Retina (tissue), 1 donor: ENCODE measurements around the gene VSIG1.

Experiments
- DNase-seq: peaks from one replicate; pipeline ENCODE4 v3.0.0-alpha.2; 2016

VSIG1 gene

DNA sequence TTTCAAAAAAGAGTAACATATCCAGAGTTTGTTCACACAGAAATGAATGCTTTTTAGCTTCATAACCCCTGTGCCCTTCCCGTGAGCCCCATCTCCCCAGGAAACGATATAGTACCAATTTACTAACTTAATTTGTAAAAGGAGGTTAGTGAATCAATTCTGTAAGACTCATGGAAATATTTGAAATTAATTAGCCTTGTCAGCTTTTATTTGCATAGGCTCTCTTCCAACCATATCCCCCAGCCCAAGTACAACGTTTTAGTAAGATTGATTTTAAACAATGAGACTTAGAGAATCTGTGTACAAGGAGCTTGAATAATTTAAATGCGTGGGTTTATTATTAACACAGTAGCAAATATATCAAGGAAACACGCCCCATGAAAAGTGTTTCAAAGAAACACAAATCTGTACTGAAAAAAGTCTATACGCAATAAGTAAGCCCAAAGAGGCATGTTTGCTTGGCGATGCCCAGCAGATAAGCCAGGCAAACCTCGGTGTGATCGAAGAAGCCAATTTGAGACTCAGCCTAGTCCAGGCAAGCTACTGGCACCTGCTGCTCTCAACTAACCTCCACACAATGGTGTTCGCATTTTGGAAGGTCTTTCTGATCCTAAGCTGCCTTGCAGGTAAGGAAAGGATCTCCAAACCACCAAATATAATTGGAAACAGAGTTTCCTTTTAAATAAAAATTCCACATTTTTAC is at the start of gene VSIG1:
Gene VSIG1, plus strand, starts transcription at position 512 of the 703 bp plus-strand sequence. Its CDS starts 66 bp downstream, at position 578.
- no peak for DNase-seq

DNA sequence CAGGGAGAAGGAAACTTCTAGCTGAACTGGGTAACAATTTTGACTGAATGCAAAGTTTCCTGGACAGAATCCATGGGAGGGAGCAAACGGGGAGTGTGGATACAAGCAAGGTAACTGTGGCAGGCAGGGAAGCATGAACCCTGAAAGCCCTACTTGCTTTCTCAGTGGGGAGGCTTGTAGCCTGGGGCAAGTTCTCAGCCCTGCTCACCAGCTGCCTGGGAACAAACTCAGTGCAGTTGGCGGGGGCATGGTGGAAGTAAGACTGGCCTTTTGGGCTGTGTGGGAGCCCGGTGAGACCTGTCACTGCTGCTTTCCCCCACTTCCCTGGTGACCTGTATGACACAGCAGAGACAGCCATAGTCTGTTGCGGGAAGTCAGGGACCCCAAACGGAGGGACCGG is 48.7 kb upstream of the VSIG1 start:
- DNase-seq, result no peak

DNA sequence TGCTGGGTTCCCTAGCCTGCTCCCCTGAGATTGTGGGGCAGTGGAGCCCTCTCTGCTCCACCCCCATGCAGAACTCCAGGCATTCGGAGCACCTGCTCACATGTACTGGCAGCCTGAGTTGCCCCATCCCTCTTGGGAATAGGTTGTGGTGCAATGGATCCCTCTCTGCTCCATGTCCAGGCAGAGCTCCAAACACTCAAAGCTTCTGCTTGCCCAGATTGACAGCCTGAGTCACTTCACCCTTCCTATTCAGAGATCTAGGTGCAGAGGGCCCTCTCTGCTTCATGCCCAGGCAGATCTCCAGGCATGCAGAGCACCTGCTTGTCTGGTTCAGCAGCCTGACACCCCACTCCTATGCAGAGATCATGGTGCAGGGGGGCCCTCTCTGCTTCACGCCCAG is 44.1 kb upstream of the VSIG1 start:
- DNase-seq, result no peak

DNA sequence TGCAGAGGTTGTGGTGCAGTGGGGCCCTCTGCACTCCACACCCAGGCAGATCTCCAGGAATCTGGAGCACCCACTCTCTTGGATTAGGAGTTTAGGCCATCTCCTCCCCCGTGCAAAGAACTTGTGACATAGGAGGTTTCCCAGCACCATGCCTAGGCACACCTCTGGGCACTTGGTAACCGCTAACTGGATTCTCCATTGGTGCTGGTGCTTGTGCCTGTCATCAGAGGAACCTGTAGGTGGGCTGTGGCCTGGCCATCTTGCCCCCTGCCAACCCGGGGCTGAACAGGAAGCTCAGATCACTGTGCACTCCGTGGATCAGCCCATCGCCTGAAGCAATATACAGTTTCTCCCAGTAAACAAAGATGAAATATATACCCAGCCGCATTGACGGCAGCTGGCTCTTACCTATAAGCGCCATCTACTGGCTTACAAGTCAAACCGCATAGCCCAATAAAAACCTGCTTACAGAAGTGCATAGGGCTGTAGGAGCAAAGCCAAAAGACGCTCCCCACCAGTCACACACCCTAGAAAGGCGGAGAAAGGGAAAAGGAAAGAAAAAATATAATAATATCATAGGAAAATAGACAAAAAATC is 43.5 kb upstream of the VSIG1 start:
- no peak for DNase-seq

DNA sequence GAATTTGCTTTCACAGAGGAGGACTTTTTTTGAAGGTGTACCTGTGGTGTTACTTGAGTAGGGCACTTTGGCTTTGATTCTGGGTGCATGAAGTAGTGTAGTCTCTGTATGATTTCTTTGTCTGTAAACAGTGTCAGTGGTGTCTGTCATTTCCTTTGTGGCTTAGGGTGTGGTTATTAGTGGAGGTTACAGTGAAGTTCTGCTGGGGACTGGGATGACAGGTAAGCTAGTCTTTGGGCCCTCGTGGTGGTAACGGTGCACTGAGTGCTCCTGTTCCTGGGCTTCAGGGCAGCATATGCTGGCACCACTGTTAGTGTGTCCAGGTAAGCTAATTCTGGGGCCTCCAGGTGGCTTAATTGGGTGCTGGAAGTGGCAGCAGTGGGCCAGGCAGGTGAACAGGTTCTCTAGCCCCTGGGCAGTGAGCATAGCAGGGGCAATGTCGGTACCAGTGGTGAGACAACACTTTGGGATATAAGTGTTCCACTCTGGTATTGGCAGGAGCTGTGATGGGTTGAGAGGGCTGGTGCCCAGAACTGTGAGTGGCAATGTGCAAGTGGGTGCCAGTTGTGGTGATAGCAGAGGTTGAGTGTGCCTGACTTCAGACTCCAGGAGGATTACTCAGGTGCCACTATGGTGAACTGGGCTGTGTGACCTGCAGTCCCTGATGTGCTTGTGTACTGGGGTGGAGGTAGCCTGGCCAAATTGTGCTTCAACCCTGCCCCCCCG is 26.0 kb upstream of the VSIG1 start:
- DNase-seq, result no peak

DNA sequence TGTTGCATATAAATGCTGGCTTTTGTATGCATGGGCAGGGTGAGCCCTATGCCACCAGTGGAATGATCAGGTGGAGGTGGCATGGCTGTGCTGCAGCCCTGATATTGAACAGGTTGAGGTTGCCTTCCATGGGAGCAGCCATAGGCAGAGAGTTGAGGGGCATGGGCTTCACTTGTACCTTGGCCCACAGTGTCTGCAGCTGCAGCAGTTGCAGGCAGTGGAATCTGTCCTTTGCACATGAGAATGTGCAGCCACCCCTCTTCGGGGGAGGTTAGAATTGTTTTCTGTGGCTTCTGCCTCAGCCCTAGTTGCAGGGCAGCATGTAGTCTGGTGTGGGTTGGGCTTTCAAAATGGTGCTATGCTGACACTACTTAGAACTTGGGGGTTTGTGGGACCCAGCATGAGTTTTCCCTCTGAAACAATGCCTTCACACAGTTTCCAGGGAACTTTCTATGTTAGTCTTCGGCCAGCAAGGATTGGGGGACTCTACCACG is 25.4 kb upstream of the VSIG1 start:
- DNase-seq, result no peak

DNA sequence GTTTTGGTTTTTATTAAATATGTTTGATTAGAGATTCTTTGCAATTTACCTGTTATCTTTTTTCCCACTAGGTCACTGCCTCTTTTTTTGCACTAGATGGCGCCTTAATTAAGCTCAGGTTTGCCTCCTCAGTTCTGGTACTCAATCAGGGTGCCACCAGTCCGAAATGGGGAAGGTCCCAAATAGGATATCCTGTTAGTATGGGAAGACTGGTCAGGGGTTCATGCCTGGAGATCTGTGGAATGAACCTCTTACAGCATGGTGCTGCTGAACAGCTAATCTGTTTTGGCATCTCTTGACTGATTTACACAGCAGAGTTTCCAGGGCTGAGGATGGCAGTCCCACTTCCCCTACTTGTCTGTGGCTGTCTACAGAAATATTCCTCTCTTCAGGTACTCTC is 24.2 kb upstream of the VSIG1 start:
- no peak for DNase-seq

DNA sequence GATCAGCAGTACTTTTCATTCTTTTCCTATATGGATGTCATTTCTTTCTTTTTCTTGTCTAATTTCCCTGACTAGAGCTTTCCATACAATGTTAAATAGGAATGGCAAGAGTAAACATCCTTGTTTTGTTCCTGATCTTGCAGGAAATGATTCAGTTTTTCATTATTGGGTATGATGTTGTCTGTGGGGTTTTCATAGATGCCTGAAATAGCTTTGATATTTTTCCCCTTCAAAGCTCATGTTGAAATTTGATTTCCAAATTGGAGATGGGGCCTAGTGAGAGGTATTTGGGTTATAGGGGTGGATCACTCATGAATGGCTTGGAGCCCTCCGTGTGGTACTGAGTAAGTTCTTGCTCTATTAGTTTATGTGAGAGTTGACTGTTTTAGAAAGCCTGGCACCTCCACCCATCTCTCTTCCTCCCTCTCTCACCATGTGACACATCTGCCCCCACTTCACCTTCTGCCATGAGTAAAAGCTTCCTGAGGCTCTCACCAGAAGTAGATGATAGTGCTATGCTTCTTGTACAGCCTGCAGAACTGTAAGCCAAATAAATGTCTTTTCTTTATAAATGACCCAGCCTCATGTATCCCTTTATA is 22.3 kb upstream of the VSIG1 start:
- no peak for DNase-seq

DNA sequence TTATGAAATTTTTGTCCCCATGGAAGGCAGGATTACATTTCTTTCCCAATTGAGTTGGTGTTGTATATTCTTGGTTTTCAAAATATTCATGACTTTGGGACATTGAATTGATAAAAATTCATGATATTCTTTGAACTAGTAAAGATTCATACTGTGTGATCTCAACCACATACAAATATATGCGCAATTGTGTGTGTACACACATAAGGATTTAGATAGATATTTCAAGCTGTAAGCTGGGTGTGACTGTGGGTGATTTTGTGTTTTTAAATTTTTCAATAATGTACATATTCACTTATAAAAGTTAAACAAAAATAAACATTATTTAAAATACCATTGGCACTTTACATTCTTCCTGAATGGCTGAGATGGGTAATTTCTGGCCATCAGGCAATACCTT is 19.5 kb upstream of the VSIG1 start:
- DNase-seq, result no peak

DNA sequence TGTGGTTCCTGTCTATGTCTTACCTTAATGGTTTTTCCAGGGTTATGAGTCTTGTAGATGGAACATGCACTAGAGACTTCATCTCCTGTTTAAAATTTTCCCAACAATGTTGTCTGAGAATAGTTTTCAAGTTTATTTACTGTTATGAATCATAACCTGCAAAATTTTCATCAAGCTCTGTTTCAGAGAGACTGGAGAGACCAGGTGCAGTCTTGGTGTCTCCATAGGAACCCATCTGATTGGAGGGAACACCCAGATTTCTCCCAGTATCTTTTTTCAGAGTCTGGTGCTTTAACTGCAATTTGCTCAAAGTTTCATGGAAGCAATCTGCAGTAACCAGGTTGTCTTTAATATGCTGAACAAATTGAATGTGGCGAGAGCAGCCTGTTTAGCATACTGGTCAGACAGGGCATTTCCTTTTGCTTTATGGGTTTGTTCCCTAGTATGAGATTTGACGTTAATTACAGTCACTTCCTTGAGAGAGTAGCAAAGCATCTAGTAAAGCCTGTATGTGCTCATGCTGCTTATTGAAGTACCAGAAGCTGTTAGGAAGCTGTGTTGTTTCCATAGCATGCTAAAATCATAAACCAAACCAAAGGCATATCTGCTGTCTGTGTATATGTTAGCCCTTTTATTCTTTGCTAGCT is 18.8 kb upstream of the VSIG1 start:
- DNase-seq, result no peak

DNA sequence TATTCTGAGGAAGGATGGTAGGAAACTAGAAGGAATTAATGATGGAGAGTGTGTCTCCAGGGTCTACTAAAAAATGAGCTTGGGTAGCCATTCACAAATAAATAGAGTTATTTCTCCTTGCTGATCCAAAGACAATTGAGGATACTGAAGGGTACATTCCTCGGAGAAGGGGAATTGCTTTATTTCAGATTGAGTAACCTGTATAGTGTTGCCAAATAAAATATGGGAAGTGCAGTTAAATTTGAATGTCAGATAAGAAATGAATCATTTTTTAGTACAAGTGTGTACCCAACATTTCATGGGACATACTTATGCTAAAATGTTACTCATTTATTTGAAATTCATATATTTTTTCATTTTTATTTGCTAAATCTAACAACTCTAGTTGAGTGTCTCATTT is 16.0 kb upstream of the VSIG1 start:
- DNase-seq, result no peak

DNA sequence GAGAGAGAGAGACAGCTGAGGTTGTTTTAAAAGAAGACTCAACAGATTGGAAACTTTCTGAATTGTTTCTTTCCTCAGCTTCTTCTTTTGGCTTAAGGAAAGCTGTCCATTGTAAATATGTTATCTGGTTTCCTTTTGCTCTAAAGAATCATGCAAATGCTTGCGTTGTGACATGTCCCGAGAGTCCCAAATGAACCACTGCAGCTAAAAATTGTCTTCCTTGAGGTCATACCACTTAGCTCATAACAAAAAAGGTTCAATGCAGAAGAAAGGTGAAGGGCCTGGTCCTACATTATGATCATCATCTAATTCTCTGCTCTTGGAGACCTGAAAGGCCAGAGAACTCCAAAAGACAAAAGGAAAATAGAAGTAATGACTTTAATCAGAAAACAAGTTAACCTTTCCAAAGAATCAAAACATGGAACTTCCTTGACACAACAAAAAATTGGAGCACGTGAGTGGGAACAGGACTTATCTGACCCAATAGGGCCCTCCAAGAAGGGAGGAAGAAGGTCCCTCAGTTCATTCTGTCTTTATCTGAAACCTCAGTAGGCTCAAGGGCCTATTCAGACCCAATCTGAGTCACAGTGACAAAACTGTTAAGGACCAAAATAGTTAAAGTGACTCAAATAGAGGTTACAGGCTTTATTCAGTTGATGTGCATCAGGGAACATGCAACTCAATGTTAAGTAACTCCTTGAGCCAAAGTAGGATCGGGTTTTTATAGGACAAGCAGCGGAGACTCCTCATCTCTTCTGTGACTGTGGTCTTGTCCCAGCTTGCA is 14.7 kb upstream of the VSIG1 start:
- DNase-seq, result no peak

DNA sequence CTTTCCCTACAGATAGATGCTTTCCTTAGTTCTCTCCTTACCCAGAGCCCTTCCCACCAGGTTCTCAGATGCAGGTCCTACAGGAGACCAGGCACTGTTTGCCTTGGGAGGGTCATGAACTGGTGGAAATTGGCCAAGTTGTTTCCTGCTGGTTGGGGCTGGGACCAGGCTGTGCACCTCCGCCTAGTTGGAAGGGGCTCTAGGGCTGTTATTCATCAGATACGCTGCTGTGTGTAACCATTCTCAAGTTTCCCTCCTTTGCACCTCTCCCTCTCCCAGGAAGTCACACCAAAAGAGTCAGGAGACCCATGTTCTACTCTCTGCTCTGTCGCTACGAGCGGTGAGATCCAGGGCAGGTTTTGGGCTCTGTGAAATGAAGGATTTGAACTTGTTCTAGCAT is 11.9 kb upstream of the VSIG1 start:
- DNase-seq, result no peak

DNA sequence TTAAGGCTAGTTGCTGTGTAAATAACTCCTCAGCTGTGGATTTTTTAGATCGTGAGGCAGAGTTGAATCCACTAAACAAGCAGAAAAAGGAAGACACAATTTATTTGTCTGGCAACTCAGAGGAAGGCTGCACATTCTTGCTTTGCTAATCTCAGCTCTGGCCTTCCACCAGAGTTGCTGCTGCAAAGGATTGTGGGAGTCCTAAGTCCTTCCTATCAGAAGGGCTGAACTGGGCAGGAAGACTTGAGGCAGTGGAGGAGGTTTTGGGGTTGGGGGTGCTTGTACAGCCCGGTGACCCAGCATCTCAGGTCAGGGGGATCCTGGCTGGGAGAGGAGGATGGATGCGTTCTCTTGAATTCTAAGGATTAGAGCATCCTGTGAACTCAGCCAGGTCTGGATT is 11.0 kb upstream of the VSIG1 start:
- no peak for DNase-seq

DNA sequence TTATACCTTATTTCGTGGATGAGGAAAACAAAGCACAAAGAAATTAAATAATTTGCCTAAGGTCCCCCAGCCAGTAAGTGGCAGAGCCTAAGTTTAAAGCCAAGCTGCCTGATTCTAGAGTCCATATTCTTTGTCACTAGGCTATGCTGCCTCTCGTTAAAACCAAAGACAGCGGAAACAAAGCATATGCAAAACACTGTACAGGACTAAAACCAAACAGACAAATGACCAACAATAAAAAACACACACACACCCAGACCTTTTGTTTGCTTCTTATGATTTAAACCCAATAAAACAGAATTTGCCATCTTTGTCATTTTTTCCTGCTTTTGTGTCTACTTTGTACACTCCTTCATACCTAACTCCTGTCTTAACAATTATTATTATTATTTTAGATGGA is 10.1 kb upstream of the VSIG1 start:
- no peak for DNase-seq

DNA sequence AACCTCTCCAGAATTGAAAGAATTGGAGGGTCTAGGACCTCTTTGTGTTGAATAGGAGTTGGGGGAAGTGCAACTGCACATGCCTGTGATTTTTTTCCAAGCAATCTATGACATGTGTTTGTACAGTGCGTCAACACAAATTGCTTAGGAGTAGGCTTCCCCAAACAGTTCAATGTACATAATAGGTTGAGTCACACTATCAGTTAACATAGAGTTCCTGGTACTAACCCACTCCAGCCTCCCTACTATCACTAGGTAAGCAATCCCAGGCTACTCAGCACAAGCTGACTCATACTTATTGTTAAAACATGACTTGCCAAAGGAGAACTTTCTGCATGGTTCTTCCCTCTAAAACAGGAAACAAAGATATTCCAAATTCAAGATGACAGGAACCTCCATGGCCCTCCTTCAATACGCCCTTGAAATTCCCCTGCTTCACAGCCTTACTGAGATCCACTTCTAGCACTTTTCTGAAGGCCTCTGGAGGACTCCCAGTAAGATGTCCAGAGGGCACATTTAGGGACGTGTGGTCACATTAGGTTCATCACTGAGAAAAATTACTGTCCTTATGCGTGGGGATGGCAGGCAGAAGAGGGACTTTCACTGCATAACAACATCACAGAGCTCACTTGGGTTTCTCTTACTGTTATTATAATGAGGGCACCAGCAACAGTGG is 8.4 kb upstream of the VSIG1 start:
- DNase-seq, result no peak

DNA sequence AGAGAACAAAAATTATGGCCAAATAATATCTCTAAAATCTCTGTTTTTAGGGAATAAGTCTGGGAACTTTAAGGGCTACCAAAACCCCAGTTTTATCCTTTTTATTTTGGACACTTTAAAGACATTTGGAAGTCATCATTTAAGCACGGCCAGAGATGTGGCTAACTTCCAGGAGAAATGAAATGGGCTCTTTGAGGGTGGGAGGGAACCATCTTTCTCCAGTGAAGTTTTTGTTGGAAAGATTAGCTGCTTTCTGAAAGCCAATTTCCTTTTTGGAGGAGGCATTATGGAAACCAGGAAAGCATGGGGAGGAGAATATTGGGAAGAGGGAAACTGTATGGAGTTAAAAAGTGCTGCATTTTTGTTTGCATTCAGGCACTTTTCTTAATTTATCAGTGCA is 4.8 kb downstream of the VSIG1 start:
- no peak for DNase-seq

DNA sequence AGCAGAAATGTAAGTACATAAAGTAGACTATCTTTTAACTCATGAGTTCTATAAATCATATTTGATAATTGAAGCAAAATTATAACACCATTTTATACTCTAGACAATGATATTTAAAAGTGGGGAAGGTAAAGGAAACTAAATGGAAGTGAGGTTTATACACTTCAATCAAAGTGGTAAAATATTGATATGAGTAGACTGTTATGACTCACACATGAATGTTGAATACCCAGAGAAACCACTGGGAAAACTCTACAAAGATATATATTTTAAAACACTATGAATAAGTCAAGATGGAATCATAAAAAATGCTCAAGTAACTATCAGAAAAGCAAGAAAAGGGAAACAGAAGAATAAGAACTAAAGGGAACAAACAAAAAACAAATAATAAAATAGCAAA is 8.4 kb downstream of the VSIG1 start:
- DNase-seq, result no peak

DNA sequence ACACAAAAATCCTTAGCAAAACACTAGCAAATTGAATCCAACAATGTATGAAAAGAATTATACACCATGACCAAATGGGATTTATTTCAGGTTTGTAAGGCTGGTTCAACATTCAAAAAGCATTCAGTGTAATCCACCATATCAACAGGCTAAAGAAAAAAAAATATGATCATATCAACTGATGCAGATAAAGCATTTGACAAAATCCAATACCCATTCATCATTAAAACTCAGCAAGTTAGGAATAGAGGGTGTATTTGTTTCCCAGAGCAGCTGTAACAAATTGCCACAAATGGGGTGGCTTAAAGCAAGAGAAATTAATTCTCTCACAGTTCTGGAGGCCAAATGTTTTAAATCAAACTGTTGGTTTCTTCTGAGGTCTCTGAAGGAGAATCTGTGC is 10.7 kb downstream of the VSIG1 start:
- no peak for DNase-seq

DNA sequence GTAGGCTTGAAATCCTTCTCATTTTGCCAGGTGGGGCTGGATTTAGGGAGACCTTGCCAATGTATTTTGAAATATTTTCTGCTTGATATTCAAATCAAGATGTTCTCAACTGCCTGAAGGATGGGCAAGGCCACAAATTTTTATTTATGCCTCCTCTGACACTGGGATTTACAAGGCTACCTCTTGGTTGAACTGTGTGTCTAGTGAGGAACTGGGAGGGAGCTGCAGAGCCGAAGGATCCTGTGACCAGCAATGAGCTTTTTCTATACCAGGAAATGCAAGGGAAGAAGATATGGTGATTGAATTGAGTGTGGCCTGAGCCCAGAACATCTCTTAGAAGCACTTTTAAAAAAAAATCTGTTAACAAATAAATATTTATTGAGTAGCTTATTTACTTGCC is 14.9 kb downstream of the VSIG1 start:
- DNase-seq, result no peak

DNA sequence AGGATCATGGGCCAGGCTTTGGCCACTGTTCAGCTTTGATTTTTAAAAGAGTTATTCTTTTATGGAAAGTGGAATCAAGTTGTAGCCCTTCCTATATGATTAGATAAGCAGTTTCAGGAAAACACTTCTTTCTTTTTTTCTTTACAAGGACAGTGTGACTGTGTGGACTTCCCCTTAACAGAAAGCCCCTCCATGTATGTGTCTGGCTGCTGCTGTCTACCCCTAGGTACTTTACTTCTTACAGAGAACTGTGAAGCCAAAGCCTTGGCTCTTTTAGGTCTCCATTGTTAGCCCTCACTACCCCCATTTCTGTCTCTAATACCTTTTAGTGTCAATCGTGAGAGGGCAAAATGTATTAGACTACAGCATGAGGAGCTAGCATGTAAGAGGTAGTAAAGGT is 19.1 kb downstream of the VSIG1 start:
- DNase-seq, result no peak

DNA sequence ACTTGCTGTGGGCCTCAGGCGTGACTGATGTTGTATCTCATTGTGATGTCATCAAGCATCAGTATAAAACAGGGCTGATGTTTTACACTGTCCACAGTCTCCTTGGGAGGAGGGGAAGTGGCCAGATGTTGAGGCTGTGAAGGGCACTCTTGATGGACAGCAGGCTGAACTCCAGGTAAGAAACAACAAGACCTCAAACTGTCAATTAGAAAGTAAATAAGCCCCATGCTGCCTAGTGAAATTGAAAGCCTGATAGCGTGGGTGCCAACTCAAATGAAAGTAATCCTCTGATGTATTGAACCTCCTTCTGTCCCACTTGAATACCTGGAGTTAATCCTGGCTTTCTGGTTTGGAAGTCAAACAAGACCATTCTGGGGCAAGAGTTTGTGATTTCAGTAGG is 19.7 kb downstream of the VSIG1 start:
- no peak for DNase-seq
